Mucosa of stomach (tissue), 1 donor: ENCODE results near the gene TK1.
"Not testable (repeated sequence)": the region's sequence is repeated elsewhere in the genome, so short reads cannot be mapped to it uniquely, and the experiment has no call there.

Source experiments
- H3K27me3 ChIP-seq: one replicate; pipeline ENCODE4 v1.7.0; 2013; ENCODE audit warnings: mild to moderate bottlenecking, low read length; ENCODE audit not compliant: control insufficient read depth, insufficient read depth
- H3K36me3 ChIP-seq: one replicate; pipeline ENCODE4 v1.7.0; 2013; ENCODE audit warnings: low read length; ENCODE audit not compliant: control insufficient read depth, insufficient read depth
- H3K4me1 ChIP-seq: one replicate; pipeline ENCODE4 v1.7.0; 2013; ENCODE audit warnings: mild to moderate bottlenecking, low read length; ENCODE audit not compliant: control insufficient read depth, insufficient read depth
- H3K4me3 ChIP-seq: one replicate; pipeline ENCODE4 v1.7.0; 2013; ENCODE audit warnings: low read length
- H3K9ac ChIP-seq: one replicate; pipeline ENCODE4 v1.7.0; 2013; ENCODE audit warnings: mild to moderate bottlenecking, low read length, moderate library complexity
- H3K9me3 ChIP-seq: one replicate; pipeline ENCODE4 v1.7.0; 2013; ENCODE audit warnings: mild to moderate bottlenecking, low read length, moderate library complexity; ENCODE audit not compliant: control insufficient read depth
- donor health status: Pancreatic carcinoma.

The TK1 gene

DNA sequence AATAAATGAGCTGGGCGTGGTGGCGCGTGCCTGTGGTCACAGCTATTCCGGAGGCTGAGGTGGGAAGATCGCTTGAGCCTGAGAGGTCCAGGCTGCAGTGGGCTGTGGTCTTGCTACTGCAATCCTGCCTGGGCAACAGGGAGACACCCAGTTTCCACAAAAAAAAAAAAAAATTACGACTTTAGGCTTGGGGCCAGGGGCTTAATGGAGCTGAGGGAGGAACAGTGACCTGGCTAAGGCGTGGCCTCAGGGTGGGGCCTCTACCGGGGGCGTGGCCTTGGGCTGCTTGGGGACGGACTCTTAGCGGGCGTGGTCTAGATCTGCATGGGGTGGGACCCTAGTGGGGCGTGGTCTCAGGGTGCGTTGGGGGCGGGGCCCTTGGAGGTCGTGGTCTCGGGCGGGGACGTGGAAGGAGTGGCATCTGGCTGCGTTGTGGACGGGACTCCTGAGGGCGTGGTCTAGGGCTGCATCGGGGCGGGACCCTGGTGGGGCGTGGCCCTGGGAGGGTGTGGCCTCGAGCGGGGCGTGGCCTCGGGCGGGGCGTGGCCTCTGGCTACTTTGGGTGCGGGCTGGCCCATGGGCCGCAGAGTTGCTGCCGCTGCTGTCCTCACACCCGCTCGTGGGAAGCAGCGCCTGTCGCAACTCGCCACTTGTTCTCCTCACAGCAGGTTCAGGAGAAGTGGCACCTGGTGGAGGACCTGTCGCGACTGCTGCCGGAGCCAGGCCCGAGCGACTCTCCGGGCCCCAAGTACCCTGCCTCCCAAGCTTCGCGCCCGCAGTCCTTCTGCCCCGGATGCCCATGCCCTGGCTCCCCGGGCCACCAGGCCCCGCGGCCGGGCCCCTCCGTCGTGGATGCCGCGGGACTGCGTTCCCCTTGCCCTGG, 46.4 kb downstream of the TK1 start:
- no peaks in the 10 kb centered on the region for H3K36me3 ChIP-seq
- H3K4me3 ChIP-seq = no peak overlapping the region
- H3K9ac ChIP-seq = no peak overlapping the region
- H3K27me3 ChIP-seq = no peaks in the 10 kb centered on the region
- H3K9me3 ChIP-seq = no peaks in the 10 kb centered on the region
- H3K4me1 ChIP-seq = peaks cover 60% of the 10 kb centered on the region

DNA sequence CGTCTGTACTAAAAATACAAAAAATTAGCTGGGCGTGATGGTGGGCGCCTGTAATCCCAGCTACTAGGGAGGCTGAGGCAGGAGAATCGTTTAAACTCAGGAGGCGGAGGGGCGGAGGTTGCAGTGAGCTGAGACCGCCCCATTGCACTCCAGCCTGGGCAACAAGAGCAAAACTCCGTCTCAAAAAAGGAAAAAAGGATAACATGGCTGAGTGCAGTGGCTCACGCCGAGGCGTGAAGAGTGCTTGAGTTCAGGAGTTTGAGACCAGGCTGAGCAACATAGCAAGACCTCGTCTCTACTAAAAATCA, 47.0 kb downstream of the TK1 start:
- H3K4me1 ChIP-seq = peaks cover 54% of the 10 kb centered on the region
- not testable (repeated sequence) for H3K27me3 ChIP-seq, H3K9ac ChIP-seq, H3K4me3 ChIP-seq, H3K9me3 ChIP-seq, H3K36me3 ChIP-seq

DNA sequence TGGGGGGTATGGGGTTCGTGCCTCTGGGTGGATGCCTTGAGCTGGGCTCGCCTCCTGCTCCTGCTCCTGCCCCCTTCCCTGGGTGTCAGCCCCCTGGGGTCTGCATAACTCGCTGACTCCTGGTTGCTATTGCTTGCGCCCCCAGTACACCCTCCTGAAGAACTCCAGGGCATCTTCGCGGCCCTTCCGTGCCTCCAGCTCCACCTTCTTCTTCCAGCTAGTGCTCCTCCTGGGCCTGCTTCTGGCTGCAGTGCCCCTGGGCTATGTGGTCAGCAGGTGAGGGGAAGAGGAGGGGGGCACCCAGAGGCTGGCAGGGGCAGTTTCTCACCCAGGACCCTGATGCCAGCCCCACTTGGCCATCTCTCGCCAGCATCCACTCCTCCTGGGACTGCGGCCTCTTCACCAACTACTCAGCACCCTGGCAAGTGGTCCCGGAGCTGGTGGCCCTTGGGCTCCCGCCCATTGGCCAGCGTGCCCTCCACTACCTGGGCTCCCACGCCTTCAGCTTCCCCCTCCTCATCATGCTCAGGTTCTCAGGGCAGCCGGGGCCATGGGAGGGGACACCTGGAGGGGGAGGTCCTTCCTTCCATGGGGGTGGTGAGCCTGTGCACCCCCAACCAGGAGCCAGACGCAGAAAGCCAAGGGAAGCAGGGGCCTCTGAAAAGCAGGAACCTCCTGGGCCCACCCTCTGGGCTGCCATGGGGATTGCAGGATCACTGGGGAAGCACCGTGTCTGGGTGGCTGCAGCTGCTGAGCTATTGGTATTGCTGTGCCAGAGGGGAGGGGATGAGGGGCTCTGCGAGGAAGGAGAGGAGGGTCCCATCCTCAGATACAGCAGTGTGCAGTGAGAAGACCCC, 48.4 kb downstream of the TK1 start:
- Histone ChIP-seq H3K4me1 (peaks cover 40% of the 10 kb centered on the region), H3K9me3 (no peaks in the 10 kb centered on the region), H3K9ac (no peak overlapping the region), H3K4me3 (no peak overlapping the region), H3K36me3 (no peaks in the 10 kb centered on the region), H3K27me3 (no peaks in the 10 kb centered on the region)

DNA sequence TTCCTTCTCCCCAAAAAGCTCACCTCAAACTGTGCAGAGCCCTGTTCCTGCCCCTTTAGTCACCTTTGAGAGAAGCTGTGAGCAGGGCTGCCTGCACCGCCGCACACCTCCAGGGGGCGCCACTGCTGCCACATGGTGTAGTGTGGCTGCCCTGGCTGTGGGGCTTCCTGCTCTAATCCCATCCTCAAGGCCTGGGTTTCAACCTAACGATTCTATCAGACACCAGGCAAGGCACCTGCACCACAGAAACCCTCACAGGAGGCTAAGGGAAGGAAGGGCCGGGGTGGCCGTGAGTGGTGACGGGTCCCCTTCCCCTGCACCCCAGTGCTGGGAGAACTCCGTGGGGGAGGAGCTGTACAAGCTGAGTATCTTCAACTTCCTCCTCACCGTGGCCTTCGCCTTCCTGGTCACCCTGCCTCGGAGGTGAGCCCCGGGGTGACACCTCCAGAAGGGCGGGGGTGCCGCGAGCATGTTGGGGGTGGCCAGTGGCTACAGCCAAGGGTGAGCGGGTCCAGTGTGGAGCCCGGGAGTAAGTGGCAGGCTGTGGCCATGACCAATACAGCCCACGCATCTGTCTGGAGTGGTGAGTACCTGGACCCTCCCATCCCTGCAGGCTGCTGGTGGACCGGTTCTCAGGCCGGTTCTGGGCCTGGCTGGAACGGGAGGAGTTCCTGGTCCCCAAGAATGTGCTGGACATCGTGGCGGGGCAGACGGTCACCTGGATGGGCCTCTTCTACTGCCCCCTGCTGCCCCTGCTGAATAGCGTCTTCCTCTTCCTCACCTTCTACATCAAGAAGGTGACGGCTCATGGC, 49.3 kb downstream of the TK1 start:
- Histone ChIP-seq H3K4me1 (peaks cover 42% of the 10 kb centered on the region), H3K27me3 (peaks cover 1% of the 10 kb centered on the region), H3K9ac (no peak overlapping the region), H3K9me3 (no peaks in the 10 kb centered on the region), H3K36me3 (no peaks in the 10 kb centered on the region), H3K4me3 (no peak overlapping the region)

DNA sequence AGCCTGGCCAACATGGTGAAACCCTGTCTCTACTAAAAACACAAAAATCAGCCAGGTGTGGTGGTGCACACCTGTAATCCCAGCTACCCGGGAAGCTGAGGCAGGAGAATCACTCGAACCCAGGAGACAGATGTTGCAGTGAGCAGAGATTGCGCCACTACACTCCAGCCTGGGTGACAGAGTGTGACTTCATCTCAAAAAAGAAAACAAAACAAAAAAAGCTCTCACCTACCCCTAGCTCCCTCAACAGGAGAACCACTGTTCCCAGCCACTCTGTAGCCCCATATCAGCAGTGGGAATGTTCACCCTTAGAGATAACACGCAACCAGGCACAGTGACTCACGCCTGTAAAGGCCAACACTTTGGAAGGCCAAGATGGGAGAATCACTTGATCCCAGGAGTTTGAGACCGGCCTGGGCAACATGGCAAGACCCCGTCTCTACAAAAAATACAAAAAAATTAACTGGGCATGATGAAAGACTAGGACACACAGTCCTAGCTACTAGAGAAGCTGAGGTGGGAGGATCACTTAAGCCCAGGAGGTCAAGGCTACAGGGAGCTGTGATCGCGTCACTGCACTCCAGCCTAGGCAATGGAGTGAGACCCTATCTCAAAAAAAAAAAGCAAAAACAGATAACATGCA, 50.9 kb downstream of the TK1 start:
- Histone ChIP-seq H3K9me3 (no peaks in the 10 kb centered on the region), H3K27me3 (peaks cover 10% of the 10 kb centered on the region), H3K4me1 (peaks cover 36% of the 10 kb centered on the region), H3K9ac (no peak overlapping the region), H3K36me3 (no peaks in the 10 kb centered on the region), H3K4me3 (no peak overlapping the region)

DNA sequence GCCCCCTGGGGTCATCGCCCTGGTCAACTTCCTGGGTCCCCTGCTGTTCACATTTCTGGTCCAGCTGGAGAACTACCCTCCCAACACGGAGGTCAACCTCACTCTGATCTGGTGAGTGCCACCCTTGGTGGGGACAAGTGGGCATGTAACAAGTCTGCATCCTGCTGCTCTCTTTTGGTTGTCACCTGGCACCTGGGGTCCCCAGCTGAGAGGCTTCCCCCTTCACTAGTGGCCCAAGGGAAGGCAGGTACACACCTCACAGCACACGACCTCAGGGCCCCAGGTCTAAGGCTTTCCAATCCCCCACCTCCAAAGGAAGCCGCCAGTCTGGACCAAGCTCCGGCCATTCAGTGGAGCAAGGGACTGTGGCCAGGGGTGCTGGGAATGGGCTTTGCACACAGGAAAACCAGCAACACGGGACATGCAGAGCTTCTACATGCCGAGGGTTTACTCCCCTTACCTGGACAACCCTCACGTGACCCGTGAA, 51.9 kb downstream of the TK1 start:
- Histone ChIP-seq H3K4me3 (no peak overlapping the region), H3K36me3 (no peaks in the 10 kb centered on the region), H3K9me3 (no peaks in the 10 kb centered on the region), H3K27me3 (peaks cover 16% of the 10 kb centered on the region), H3K4me1 (peaks cover 28% of the 10 kb centered on the region), H3K9ac (no peak overlapping the region)

DNA sequence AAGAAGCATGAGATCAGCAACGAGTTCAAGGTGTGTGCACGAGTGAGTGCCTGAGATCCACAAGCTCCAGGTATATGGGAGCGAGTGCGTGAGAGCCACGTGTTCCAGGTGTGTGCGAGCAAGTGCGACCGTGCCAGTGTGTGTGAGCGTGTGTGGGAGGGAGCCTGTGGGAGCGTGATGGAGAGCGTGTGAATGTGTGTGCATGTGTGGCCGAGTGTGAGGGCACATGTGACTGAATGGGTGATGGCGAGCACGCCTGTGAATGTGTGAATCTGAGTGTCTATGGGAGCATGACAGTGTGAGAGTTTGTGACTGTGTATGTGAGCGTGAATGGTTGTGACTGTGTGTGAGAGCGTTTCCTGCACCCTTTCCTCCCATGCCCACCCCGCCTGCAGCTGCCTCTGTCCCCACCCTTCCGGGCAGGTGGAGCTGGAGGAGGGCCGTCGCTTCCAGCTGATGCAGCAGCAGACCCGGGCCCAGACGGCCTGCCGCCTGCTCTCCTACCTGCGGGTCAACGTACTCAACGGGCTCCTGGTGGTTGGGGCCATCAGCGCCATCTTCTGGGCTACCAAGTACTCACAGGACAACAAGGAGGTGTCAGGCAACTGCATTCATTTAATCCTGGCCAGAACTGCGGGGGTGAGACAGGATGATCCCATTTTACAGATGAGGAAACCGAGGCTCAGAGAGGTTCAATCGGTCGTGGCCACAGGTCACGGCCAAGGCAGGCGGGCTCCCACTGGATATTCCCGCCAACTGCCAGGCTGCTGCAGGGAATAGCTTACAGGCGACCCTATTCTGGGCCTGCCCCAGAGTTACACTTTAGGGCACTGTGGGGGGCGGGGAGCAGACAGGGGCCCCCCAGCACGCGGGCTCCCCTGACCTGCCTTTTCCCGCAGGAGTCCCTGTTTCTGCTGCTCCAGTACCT, 52.6 kb downstream of the TK1 start:
- Histone ChIP-seq H3K4me1 (peaks cover 33% of the 10 kb centered on the region), H3K36me3 (no peaks in the 10 kb centered on the region), H3K27me3 (peaks cover 20% of the 10 kb centered on the region), H3K4me3 (no peak overlapping the region), H3K9me3 (no peaks in the 10 kb centered on the region), H3K9ac (no peak overlapping the region)

DNA sequence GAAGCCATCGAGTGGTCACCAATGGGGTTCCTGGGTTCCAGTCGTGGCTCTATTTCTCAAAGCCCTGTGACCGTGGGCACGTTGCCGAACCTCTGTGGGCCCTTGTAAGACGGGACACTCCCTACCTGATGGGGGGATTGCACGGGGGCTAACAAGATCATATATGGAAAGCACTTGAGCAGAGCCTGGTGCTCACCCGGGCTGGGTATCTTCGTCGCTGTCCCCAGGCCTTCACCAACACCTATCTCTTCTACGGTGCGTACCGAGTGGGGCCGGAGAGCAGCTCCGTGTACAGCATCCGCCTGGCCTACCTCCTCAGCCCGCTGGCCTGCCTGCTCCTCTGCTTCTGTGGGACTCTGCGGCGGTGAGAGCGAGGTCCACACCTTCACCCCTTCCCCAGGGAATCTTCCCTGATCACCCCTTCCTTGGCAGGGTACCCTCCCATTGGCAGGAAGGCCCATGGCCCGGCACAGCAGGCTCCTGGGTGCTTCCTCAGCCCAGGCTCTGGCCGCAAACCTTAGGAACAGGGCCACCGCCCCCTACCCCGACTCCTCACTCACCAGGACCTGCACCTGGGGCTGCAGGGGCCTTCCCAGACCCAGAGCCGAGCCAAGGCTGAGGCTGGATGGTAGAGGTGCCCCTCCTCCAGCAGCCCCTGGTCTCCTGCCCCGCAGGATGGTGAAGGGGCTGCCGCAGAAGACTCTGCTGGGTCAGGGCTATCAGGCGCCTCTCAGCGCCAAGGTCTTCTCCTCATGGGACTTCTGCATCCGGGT, 53.5 kb downstream of the TK1 start:
- Histone ChIP-seq H3K27me3 (peaks cover 23% of the 10 kb centered on the region), H3K4me1 (peaks cover 38% of the 10 kb centered on the region), H3K4me3 (no peak overlapping the region), H3K9ac (no peak overlapping the region), H3K36me3 (no peaks in the 10 kb centered on the region), H3K9me3 (no peaks in the 10 kb centered on the region)

DNA sequence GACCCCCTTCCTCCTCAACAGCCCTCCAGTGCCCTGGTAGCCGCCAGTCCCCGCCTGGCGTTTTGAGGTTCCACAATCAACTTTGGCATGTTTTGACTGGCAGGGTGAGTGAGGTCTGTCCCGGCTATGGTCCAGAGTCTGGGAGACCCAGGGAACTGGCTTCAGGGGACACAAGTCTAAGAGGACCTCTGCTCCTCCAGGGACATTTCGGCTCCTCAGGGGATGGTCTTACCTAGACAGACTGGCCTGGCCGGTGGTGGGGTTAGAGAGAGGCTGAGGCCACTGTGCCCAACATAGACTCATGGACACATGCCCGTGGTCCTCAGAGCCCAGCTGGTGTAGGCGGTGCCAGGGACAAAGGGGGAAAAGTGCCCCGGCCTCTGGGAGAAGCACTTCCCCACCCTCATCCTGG, 54.1 kb downstream of the TK1 start:
- Histone ChIP-seq H3K27me3 (peaks cover 23% of the 10 kb centered on the region), H3K9ac (no peak overlapping the region), H3K4me3 (no peak overlapping the region), H3K9me3 (no peaks in the 10 kb centered on the region), H3K4me1 (peaks cover 39% of the 10 kb centered on the region), H3K36me3 (no peaks in the 10 kb centered on the region)

DNA sequence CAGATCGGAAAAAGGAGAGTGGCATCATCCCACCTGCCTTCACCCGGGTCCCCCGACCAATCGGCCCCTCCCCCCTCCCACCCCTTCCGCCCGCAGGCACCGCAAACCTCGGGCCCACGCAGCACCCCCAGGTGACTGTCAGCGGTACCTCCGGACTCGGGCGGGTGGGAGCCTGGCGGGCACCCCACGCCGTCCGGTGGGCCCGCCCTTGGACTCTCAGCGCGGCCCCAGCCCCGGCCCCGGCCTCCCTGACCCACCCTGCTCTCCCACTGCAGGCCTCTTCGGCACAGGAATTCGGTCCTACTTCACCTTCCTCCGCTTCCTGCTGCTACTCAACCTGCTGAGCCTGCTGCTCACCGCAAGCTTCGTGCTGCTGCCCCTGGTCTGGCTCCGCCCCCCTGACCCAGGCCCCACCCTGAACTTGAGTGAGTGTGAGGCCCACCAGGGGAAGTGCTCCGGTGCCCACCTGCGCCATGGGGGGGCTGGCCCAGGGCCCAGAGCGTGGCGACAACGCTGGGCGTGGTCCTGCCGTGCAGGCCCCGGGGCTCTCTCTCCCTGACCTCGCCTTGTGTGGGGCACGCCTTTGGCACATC, 54.7 kb downstream of the TK1 start:
- Histone ChIP-seq H3K9me3 (no peaks in the 10 kb centered on the region), H3K9ac (no peak overlapping the region), H3K4me1 (peaks cover 39% of the 10 kb centered on the region), H3K36me3 (no peaks in the 10 kb centered on the region), H3K4me3 (no peak overlapping the region), H3K27me3 (peaks cover 23% of the 10 kb centered on the region)
